HepG2 (cell line): ENCODE measurements around the gene MARCHF2. TPM values are rescaled to one million over a fixed set of nuclear protein-coding genes. Genes with fewer than 3 reads are reported as not detected.

Experiments
- BRCA1 ChIP-seq: sonication (generic); formaldehyde crosslinking; IDR thresholded peaks from 2 replicates; pipeline ENCODE4 v1.4.0; 2020; ENCODE audit warnings: missing genetic modification reagents
- BRF2 ChIP-seq: sonication (generic); formaldehyde crosslinking; IDR thresholded peaks from 2 replicates; pipeline ENCODE4 v1.8.1; 2022; ENCODE audit warnings: mild to moderate bottlenecking, missing genetic modification reagents
- CENPT ChIP-seq: sonication (generic); formaldehyde crosslinking; IDR thresholded peaks from 2 replicates; pipeline ENCODE4 v1.8.0; 2022; ENCODE audit warnings: low read depth, mild to moderate bottlenecking, moderate library complexity, missing genetic modification reagents
- FOXC1 ChIP-seq: sonication (generic); formaldehyde crosslinking; IDR thresholded peaks from 2 replicates; pipeline ENCODE4 v1.8.0; 2022; ENCODE audit warnings: mild to moderate bottlenecking, missing genetic modification reagents, borderline replicate concordance
- FOXM1 ChIP-seq: sonication (generic); formaldehyde crosslinking; IDR thresholded peaks from 2 replicates; pipeline ENCODE4 v1.5.0; 2020; ENCODE audit warnings: missing genetic modification reagents
- GATAD1 ChIP-seq: IDR thresholded peaks from 2 replicates; pipeline ENCODE4 v1.6.1; 2016; ENCODE audit warnings: missing genetic modification reagents, missing compliant biosample characterization
- GRHL1 ChIP-seq: sonication (generic); formaldehyde crosslinking; conservative IDR thresholded peaks from 2 replicates; pipeline ENCODE4 v1.8.0; 2022; ENCODE audit warnings: missing genetic modification reagents
- HDAC6 ChIP-seq: fragments of 200-600 bp; sonication (generic); IDR thresholded peaks from 2 replicates; pipeline ENCODE4 v1.7.0; 2017; ENCODE audit warnings: mild to moderate bottlenecking, antibody characterized with exemption, low read length, low read depth
- NFKBIZ ChIP-seq: IDR thresholded peaks from 2 replicates; pipeline ENCODE4 v1.6.1; 2018; ENCODE audit warnings: missing genetic modification reagents, missing compliant biosample characterization
- RNF219 ChIP-seq: sonication (generic); formaldehyde crosslinking; IDR thresholded peaks from 2 replicates; pipeline ENCODE4 v1.5.0; 2020; ENCODE audit warnings: mild to moderate bottlenecking, missing genetic modification reagents
- RORA ChIP-seq: sonication (generic); formaldehyde crosslinking; IDR thresholded peaks from 2 replicates; pipeline ENCODE4 v1.5.0; 2020; ENCODE audit warnings: mild to moderate bottlenecking, missing genetic modification reagents, moderate library complexity
- SCMH1 ChIP-seq: sonication (generic); formaldehyde crosslinking; IDR thresholded peaks from 2 replicates; pipeline ENCODE4 v1.9.0; 2021; ENCODE audit warnings: missing genetic modification reagents, mild to moderate bottlenecking, borderline replicate concordance
- U2AF2 ChIP-seq: fragments of 200-400 bp; formaldehyde crosslinking; IDR thresholded peaks from 2 replicates; pipeline ENCODE4 v1.6.1; 2017; ENCODE audit warnings: low read depth, mild to moderate bottlenecking, low read length
- XRCC5 ChIP-seq: fragments of 200-400 bp; formaldehyde crosslinking; optimal IDR thresholded peaks from 2 replicates; pipeline ENCODE3; 2017; ENCODE audit warnings: mild to moderate bottlenecking, low read length
- ZGPAT ChIP-seq: IDR thresholded peaks from 2 replicates; pipeline ENCODE4 v1.6.1; 2016; ENCODE audit warnings: mild to moderate bottlenecking
- ZNF703 ChIP-seq: sonication (generic); formaldehyde crosslinking; IDR thresholded peaks from 2 replicates; pipeline ENCODE4 v1.5.1; 2020; ENCODE audit warnings: missing genetic modification reagents, mild to moderate bottlenecking, moderate library complexity, borderline replicate concordance
- ZNF770 ChIP-seq: sonication (generic); formaldehyde crosslinking; IDR thresholded peaks from 2 replicates; pipeline ENCODE4 v1.5.0; 2020; ENCODE audit warnings: mild to moderate bottlenecking, missing genetic modification reagents
- ZUFSP ChIP-seq: sonication (generic); formaldehyde crosslinking; IDR thresholded peaks from 2 replicates; pipeline ENCODE4 v1.9.0; 2021; ENCODE audit warnings: missing genetic modification reagents, mild to moderate bottlenecking, borderline replicate concordance
- polyA plus RNA-seq, 8 experiments: library from polyadenylated mRNA; depleted of rRNA in 3 of 8; stranded (reverse) in 7 of 8; unstranded in 1 of 8; fragments of >200 nt; fragmentation: Illumina TruSeq in 4 of 8; extraction: Trizol in 4 of 8; gene quantifications; 2 replicates each; pipeline versions ENCODE4 v1.2.1 to v1.2.3, GENCODE V29; 2011 to 2016; ENCODE audit warnings: low read depth in 4 of 8, missing spikeins in 1 of 8, mixed read lengths in 1 of 8; ENCODE audit not compliant: insufficient read depth in 1 of 8
- total RNA-seq, 5 experiments: library from RNA; depleted of rRNA; stranded (reverse); fragments of >200 nt; fragmentation: Illumina TruSeq; extraction: Trizol; gene quantifications; 2 replicates each; pipeline ENCODE4 v1.2.3, GENCODE V29; 2016; ENCODE audit warnings: low read depth in 1 of 5

MARCHF2 gene
- total and polyA plus RNA-seq, 2 of the 13 experiments (the other 11 are each of a cell fraction or from before 2014, with no cell fraction given): 12.7 to 13.0 TPM

- TF ChIP-seq ZGPAT: 0 out of 2 replicates have a peak, but pooled peaks have one; percentile 29
- TF ChIP-seq CENPT (CRISPR knock-in tag): 0 out of 2 replicates have a peak, but pooled peaks have one; percentile 49
- TF ChIP-seq U2AF2: no peak
- TF ChIP-seq RORA (CRISPR knock-in tag): no peak
- TF ChIP-seq RNF219: no peak
- peak; percentile 71 for TF ChIP-seq XRCC5
- no peak for TF ChIP-seq NFKBIZ (CRISPR knock-in tag)
- no peak for TF ChIP-seq GRHL1 (CRISPR knock-in tag)
- no peak for TF ChIP-seq BRCA1 (CRISPR knock-in tag)
- no peak for TF ChIP-seq ZNF703 (CRISPR knock-in tag)
- no peak for TF ChIP-seq BRF2
- no peak for TF ChIP-seq FOXM1 (CRISPR knock-in tag)
- peak; percentile 57; the same call in 1 of the 2 replicates for TF ChIP-seq GATAD1 (CRISPR knock-in tag)
- TF ChIP-seq FOXC1 (CRISPR knock-in tag): no peak
- peak; percentile 17; the same call in 1 of the 2 replicates for TF ChIP-seq ZNF770 (CRISPR knock-in tag)
- no peak for TF ChIP-seq HDAC6
- TF ChIP-seq ZUFSP (CRISPR knock-in tag): no peak
- no peak for TF ChIP-seq SCMH1
Measured at GRCh38 chr19:8389891-8390616, 23.1 kb upstream of the MARCHF2 start, which contains the start of gene RAB11B (continued).
